HuH-7.5 (cell line): Measurements from ENCODE around the gene CA4.
A peak's percentile ranks its signal among the peaks of the same experiment; 100 is the strongest.

Source experiments
- DNase-seq: peaks from one replicate; pipeline ENCODE4 v3.0.0; 2011; ENCODE audit warnings: low spot score

The CA4 gene

GRCh38 chr17:60130466-60130865 lies 19.3 kb upstream of the CA4 start:
- no peak for DNase-seq

DNA sequence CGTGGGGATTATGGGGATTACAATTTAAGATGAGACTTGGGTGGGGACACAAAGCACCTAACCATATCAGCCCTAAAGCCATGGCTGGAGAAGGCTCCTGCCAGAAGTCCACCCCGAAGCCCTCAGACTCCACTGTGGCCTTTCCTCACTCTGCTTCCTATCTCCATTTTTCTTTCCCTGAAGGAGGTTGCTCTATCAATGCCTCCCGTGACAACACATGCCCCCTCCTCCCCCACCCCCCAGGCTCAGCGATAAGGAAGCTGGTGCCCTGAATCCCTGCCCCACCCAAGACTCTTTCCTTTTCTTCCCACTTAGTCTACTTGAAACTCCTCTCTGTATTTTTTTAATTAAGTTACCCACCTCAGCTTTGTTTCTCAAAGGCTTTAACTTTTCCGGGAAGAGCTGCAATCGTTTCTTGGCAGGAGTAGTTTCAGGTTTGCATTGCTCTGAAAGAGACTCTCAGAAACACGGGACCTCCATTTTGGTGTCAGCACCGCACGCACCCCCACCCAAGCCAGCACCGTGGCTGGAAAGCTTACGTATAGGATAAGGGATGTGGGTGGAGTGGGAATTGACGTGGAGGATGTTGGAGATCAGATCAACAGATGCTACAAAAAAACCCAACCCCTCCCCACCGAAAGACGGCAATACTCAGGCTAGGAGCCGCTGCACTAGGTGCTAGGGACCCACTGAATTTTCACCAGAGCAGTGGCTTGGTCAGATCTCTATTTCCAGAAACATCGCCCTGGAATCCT lies 15.2 kb upstream of the CA4 start:
- DNase-seq: no peak

DNA sequence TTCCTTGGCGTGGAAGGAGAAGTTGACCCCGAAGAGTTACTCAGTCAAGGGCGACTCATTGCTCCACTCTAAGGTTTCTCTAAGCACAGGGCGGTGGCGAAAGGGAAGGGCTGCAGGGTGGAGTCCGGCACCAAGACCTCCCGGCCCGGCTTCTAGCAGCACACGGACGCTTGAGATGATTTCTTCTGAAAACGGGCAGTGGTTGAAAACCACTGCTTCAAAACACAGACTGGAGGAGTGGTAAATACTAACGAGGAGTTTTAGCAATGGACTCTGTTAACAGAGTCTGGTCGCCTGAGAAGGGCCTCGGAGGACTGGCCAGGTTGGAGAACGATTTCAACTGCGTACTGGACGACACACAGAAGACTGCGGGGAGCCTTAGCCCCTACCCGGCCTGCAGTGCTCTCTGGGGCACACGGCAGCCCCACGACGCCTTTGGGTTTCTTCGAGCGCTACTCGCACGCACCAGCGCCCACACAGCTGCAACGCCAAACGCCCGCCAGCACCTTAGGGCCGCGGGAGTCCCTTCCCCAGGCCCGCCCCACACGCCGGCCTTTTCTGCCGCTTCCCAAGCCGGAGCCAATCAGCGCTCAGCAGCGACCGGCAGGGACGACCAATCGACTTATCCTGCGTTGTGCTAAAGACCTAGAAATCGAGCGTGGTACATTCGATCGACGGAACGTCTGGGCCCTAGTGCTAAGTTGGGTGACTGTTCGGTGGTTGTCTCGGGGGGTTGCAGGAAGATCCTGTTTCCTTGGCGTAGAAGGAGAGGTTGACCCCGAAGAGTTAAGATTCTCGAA lies 14.4 kb upstream of the CA4 start:
- peak; percentile 99 for DNase-seq

- DNase-seq: no peak
Measured at GRCh38 chr17:60135951-60136666, 13.7 kb upstream of the CA4 start.

GRCh38 chr17:60137731-60138130 lies 12.0 kb upstream of the CA4 start:
- DNase-seq: no peak

DNA sequence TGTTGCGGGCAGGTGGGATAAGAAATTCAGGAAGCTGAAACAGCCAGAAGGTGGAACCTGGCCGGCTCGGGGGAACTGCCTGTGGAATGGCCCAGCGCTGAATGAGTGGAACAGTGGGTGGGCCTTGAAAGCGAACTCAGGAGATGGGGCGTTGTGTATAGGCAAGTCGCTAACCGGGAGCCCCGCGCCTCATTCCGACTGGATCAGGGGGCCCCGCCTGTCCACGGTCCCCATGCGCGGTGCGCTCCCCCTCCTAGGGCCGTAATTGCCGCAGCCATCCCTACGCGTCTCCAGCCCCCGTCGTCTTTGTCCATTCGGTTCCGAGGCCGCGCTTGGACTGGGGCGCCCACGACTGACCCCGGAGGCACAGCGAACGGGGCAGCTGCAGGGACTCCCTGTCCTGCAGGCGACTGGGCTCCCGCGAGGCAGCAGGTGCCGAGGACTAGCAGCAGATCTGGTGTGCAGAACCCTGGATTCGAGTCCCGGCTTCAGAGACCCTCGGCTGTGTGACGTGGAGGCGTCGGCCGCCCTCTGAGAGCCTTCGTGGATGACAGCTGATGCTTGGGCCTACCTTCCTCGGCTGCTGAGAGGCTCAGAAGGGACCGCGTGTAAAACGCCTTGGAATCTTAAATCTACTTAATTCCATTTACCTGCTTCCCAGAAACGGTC lies 10.9 kb upstream of the CA4 start:
- DNase-seq: no peak

DNA sequence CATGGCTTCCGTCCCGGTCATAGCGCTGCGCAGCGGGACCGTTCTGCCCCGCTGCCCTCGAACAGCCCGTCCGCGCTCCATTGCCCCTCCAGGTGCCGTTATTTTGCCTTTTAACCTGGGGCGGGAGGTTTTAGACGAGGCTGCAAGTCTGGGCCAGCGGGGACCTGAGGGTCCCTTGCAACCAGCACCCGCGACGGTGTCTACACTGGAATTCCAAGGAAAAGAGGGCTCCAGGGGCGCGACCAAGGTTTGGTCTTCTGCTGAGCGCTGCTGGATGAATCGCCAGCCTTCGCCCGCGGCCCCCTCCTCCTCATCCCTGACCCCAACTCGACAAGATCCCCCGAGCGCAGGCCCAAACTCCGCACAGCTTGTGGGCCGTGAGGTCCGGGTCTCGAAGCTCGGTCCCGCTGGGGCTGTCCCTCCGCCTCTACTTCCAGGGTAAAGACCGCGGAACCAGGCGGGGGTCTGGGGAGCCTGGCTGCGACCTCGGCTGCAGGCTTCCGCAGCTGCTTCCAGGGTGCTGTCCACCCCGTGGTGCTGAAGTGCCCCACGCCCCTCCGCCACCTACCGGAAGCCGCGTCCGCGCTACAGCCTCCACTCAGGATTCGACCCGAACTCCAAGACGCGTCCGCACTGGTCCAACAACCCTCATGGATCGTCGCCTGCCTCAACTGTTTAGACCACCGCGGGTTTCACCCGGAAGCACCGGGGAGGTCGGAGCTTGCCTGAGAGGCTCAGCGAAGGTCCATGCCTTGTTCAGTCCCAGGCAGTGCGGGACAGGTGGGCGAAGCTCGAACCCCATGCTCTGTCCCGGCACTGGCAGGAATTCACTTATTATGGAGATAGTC lies 10.1 kb upstream of the CA4 start:
- peak; percentile 97 for DNase-seq

- no peak for DNase-seq
Measured at GRCh38 chr17:60141111-60142018, 8.4 kb upstream of the CA4 start.

- DNase-seq: peak; percentile 98
Measured at GRCh38 chr17:60142872-60143499, 6.8 kb upstream of the CA4 start.

DNA sequence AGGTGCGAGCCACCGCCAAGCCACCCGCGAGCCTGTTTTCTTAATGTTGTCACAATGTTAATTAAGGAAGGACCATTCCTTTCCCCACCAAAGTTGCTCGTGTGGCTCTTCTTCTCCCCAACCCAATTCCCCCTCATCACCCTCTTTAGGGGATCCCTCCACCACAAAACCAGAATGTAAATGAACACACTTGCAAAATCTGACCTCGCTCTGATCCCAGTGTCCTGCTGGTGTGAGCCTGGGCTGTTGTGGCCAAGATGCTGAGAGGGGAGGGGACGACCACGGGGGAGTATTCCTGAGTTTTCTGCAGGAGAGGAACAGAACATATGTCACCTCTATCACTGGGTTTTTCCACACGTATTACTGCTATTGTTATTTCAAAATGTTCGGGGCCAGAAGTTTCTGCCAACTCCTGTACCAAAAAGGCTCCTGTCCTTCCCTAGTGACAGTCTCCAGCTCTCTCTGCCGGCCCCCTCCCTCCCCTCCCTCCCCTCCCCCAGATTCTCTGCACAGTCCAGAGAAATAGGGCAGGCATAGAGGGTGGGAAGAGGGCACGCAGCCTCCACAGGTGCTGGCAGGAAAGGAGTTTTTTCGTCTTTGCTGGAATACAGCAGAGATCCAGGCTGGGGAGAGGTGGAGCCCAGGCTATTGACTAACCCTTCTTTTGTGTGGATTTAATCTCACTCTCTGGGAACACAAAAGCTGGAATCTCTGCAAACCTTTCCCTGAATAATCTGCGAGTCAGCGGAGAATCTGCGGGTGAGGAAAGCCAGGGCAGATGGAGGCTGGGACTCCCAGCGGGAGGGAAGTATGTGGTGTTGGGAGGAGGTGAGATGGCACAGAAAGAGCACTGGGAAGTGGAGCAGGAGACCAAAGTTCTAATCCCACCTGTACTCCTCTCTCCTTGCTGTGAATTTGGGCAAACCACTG lies 4.5 kb upstream of the CA4 start:
- DNase-seq: no peak

GRCh38 chr17:60146206-60146605 lies 3.6 kb upstream of the CA4 start:
- DNase-seq: no peak

DNA sequence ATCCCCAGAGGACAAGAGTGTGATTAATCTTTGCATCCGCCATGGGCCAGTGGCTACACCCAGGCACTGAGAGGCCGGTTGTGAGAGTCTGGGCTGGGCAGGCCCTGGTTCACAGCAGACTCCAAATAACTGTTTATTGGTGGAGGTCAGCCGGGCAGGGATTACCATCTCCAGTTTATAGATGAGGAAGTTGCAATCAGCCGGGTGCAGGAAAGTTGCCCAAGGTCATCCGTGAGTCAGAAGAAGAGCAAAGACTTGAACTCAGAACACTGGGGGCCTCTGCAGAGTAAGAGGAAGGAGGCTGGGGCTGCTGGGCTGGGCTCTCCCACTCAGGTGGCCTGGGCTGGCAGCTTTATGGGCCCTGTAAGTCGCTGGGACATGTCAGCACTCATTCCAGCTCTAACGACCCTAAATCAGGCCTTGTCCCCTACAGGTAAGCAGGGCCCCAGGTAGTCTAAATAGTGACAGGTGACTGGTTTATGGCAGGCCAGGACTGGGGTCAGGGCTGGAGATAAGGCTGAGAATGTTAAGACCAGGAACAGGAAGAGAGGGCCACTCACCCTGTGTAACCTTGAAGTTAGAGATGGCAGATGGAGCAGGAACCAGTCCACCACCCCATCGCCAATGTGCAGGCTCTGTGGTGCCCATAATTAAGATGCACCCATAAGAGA lies 2.1 kb upstream of the CA4 start:
- DNase-seq: peak; percentile 46

DNA sequence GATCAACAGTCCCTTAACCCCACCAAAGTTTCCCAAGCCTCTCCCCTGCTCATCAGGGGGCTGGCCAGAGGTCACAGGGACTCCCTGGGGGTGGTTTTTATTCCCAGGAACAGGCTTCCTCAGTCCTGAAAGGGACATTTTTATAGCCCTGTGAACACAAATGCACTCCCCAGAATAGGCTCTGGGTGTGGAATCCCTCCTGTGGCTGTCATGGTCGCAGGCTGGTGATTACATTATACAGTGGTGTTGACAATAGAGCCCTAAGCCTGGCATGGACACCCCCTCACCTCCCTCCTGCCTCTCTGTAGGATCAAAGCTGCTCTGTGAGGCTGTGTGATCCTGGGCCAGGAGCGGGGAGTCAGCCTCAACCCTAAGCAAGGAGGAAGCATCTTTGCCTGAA lies 1.4 kb upstream of the CA4 start:
- peak; percentile 51 for DNase-seq

- no peak for DNase-seq
Measured at GRCh38 chr17:60151355-60151754, 1.6 kb downstream of the CA4 start.

GRCh38 chr17:60153606-60154390 lies 4.0 kb downstream of the CA4 start:
- no peak for DNase-seq

GRCh38 chr17:60154616-60155426 lies 5.0 kb downstream of the CA4 start:
- no peak for DNase-seq
